Activated naive CD4-positive, alpha-beta T cell treated with Interleukin-2 at 50 U/mL for 16 hours (primary cell): ENCODE results near the gene RPS6KC1.
"Not testable (repeated sequence)": the region's sequence is repeated elsewhere in the genome, so short reads cannot be mapped to it uniquely, and the experiment has no call there.

Source experiments
- DNase-seq: peaks from one replicate; pipeline ENCODE4 v3.0.0-alpha.2; 2020

The RPS6KC1 gene

DNA sequence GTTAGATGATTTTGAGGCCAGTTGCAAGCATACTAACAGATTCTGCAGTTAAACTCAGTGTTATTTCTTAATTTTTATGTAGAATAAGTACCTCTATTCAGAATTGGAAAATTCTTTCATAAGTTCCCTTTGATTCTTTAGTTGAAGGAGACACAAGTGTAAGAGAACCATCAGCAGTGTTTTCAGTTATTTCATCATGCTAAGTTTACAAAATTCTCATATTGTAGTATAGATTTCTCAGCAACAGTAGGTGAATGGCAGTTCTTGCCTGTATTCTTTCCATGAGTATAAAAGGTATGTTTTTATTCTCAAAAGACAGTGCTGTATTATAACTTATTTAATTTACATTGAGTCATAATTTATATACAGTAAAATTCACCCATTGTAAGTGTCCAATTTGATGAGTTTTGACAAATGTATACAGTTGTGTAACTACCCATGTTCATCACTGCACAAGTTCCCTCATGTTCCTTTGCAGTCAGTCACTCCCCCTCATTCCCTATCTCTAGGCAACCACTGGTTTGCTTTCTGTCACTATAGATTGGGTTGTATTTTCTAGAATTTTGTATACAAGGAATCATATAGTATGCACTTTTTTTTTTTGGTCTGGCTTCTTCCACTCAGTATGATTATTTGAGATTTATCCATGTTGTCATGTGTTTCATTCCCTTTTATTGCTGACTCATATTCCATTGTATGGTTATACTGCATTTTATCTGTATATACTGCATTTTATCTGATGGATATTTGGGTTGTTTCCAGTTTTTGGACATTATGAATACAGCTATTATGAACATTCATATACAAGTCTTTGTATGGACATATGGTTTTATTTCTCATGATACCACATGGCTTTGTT, 3.9 kb downstream of the RPS6KC1 start:
- DNase-seq: no peak

DNA sequence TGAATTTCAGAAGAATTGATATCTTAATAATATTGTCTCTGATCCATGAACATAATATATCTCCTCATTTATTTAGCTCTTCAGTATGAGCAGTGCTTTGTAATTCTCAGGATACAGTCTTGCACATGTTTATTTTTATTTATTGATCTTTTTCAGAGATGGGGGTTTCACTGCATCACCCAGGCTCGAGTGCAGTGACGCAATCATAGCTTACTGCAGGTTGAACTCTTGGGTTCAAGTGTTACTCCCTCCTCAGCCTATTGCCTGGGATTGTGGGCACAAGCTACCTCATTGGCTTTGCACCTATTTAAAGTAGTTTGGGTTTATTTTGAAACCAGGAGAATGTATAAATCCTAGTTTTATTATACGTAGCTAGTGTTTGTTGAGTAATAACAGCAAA, 4.7 kb downstream of the RPS6KC1 start:
- DNase-seq: no peak

DNA sequence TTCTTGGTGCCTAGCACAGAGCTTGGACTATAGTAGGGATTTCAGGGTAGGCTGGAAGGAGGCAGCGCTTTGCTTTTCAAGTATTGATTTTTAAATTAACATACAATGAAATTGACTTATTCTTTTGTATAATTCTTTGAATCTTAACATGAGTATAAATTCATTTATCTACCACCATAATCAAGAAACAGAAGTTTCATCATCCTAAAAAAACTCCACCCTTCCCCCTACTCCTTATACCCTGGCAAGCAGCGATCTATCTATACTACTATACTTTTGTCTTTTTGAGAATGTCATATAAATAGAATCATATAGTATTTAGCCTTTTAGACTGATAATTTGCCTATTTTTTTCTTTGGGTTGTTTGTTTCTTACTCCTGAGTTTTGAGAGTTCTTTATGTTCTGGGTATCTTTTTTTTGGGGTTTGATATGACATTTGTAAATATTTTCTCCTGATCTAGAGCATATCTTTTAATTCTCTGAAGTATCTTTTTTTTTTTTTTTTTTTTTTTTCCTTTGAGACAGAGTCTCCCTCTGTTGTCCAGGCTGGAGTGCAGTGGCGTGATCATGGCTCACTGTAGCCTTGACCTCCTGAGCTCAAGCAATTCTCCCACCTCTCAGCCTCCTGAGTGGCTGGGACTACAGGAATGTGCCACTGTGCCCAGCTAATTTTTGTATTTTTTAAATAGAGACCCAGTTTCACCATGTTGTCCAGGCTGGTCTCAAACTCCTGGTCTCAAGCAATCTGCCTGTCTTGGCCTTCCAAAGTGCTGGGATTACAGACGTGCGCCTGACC, 6.4 kb downstream of the RPS6KC1 start:
- DNase-seq: no peak

DNA sequence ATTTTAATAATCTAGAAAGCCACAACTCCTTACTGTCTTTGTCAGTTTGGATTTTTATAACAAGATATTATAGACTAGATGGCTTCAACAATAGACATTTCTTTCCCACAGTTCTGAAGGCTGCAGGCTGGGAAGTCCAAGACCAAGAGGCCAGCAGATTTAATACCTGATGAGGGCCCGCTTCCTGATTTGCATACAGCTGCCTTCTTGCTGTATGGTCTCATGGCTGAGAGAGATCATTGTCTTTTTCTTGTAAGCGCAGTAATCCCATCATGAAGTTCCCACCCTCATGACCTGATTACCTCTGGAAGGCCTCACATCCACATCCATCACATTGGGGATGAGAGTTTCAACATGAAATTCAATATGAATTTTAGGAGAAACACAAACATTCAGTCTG, 9.8 kb downstream of the RPS6KC1 start:
- DNase-seq: no peak

DNA sequence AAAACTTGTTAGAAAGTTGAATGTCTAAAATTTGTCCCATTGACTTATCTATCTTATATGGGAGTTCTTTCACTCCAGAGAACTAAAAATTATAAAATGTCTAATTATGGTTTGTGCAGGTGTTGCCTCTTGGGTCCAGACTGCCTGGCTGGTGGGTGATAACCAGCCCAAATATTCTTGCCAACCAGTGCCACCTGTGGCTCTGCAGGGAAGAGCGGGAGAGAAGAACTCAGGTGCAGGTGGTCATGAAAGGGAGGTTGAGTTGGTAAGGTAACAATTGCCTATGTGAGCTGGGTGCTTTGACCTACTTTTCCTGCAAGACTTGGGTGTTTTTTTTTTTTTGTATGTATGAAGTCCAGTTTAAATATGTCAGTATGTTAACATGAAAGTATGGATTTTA, 10.2 kb downstream of the RPS6KC1 start:
- DNase-seq: no peak

DNA sequence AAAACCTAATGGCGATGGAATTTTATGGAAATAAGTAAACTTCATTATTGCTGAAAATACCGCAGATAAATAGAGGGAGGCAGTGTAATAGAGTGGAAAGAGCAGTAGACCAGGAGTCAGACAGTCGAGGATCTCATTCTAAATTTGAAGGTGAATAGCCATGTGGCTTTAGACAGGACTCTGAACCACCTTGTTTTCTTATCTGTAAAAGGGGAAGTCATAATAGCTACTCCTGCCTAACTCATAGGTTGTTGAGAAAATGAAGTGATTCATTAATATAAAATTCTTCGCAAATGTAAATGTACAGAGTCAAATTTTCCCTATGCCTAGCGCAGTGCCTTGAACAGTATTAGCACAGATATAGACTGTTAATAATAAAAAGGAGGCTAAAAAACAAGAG, 14.8 kb downstream of the RPS6KC1 start:
- no peak for DNase-seq

DNA sequence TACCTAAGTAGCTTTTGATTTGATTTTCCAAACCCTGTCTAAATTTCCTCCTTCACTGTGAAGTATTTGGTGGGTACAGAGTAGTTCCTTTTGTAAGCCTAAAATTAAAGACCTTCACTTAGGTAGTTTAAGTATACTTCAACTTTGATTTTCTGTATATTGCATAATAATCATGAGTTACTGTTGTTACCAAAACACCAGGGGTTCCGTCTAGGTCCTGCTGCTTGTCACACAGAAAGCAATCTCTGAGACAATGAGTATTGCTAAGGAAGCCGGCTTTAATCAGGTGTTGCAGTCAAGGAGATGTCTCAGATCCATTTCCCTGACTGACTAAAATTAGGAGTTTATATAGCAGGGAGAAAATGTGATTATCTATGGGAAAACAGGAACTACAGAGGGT, 15.3 kb downstream of the RPS6KC1 start:
- no peak for DNase-seq

DNA sequence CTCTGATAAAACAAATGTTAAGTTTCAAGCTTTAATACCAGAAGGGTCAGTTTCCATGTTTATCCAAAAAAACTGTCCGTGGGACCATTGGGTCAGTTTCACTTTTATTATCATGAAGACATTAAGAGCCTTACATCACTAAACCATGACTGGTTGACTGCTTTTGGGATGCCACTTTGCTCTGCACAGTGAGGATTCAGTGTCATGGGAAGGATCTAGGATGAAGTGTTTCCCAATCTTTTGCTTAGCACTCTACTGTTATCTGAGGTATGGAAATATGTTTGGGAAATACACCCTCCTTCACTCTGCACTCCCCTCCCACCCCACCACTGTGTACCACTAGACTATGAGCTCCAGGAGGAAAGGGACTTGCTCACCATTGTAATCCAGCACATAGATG, 16.3 kb downstream of the RPS6KC1 start:
- DNase-seq: no peak

DNA sequence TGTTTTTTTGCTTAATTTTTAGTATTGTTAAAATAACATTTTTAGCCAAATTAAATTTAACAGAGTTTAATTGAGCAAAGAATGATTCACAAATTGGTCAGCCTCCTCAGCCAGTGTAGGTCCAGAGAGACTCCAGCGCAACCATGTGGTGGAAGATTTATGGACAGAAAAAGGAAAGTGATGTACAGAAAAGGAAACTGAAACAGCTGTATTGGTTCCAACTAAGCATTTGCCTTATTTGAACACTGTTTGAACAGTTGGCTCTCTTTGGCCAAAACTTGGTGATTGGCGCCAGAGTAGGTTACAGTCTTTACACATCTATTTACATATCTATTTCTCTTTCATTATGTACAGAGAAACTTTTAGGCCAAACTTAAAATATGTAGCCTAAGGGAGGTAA, 19.4 kb downstream of the RPS6KC1 start:
- no peak for DNase-seq

DNA sequence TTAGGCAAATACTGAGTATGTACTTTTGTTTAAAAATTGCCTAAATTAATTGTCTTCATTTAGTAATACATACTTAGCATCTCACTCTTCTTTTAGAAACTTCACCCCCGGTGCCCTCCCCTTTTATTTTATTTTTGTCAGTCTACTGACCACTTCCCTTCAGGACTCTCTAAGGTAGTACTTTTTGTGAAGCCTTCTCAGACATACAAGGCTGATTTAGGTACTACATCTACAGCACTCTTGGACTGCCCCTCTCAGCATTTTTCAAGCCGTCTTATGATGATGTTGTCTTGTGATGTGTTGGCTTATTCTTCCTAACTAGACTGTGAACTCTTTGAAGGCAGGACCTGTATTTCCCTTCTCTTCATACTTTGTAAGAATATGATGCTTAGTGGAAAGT, 24.7 kb downstream of the RPS6KC1 start:
- DNase-seq: no peak

DNA sequence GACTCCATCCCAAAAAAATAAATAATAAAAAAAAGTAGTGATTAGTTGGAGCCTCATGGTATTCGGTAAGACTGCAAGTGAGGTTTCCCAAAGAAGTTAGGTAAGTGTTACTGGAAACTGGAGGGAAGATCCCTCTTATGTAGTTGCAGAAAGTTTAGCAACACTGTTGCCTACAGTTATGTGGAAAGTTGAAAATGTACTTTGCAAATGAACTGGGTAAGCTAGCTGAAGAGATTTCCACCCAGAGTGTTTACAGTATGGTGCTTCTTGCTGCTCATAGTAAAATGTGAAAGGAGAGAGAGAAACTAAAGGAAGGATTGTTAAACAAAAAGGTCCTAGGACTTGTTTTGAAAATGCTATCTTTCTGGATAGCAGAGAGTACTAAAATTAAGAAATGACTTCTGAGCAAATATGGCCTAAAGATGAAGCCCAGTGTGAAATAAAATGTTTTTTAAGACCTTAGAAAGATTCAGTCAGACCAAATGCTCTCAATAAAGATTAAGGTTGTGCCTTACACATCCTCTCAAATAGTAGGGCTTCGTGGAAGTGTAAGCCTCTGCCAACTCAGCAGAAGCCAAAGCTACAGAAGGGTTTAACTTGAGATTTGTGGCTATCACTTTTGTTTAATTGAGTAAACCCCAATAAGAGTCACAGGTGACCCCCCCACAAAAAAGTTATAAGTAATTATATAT, 31.5 kb downstream of the RPS6KC1 start:
- no peak for DNase-seq

DNA sequence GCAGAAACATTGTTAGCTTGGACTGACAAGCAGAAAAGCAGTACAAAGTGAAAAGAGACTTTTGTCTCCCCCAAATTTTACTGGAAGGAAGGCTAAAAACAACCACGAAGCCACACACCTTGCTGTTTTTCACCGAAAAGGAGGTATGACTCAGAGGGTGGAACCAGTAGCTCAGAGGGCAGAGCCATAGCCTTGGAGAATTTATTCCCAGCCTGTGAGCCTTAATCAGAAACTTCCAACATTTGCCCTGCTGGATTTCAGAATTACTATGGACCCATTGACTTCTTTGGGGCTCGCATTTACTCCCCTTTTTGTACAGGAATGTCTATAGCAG, 32.0 kb downstream of the RPS6KC1 start:
- DNase-seq: no peak

DNA sequence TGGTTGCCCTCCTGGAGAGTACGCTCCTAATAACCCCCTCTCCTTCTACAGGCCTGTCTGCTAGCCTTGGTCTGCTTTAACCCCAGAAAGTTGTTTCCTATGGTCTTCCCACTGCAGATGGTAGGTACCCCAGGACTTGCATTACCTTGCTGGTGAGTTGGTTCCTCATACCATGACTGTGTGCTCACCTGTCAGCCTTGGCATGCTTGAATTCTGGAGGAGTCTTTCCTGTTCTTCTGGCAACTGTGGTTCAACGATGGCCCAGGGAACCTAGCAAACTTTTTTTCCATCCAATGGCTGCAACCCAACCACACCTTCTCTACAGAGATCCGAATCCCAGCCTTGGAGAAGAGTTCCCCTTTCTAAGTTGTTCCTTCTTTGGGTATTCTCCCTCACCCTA, 36.9 kb downstream of the RPS6KC1 start:
- DNase-seq: no peak

DNA sequence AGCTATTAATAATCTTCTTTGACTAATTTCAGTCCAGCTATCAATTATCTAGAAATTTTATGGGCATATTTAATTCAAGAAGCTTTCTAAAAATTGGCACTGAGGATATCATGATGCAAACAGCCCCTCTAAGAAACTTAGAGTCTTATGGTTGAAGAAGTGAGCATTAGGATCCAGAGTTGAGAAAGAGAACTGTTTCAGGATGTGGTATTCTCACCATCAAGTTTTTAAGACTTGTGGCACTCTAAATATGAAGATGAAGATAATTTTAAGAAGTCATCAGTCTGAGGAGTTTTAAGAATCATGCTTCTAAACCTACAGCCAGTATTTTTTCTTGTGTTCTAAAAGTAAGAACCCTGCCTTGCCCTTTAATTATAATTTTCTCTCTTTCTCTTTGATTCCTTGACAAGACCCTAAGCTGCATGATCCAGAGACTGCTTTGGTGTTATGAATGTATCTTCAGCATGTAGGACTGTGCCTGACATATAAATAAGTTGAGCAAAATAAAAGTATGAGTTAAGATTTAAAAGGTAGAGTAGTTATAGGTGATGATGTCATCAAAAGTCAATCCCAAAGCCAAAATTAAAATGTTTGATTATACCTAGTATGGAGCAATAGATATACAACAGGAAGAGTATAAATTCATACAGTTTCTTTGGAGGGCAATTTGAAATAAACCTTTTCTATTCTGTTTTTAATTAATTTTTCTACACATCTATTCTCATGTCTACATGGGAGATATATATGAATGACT, 39.1 kb downstream of the RPS6KC1 start:
- DNase-seq: no peak

DNA sequence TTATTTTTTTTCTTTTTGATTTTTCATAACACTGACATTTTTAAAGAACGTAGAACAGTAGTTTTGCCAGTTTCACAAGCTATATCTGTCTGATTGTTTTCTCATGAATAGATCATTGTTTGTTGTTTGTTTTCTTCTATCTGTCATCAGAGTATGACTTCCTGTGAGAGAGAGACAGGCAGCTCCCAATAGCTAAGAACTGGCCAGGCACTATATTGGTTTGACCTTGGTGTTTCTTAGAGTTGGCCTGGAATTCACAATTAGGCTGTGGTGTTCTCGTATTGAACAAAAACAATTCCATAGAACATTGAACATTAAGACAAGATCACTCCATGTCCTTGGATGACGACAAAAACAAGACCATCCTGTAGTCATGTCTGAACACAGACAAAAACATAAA, 43.4 kb downstream of the RPS6KC1 start:
- DNase-seq: no peak

DNA sequence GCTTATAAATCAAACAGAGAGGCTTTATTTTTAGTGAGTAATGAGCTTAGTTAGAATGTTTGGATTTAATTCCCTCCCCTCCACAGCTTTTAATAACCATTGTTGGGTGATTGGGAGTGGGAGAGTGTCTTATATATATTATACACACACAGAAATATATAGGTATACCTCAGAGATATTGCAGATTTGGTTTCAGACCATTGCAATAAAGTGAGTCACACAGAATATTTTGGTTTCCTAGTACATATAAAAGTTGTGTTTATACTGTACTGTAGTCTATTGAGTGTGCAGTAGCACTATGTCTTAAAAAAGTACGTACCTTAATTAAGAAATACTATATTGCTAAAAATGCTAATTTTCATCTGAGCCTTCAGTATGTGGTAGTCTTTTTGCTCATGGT, 44.4 kb downstream of the RPS6KC1 start:
- no peak for DNase-seq

DNA sequence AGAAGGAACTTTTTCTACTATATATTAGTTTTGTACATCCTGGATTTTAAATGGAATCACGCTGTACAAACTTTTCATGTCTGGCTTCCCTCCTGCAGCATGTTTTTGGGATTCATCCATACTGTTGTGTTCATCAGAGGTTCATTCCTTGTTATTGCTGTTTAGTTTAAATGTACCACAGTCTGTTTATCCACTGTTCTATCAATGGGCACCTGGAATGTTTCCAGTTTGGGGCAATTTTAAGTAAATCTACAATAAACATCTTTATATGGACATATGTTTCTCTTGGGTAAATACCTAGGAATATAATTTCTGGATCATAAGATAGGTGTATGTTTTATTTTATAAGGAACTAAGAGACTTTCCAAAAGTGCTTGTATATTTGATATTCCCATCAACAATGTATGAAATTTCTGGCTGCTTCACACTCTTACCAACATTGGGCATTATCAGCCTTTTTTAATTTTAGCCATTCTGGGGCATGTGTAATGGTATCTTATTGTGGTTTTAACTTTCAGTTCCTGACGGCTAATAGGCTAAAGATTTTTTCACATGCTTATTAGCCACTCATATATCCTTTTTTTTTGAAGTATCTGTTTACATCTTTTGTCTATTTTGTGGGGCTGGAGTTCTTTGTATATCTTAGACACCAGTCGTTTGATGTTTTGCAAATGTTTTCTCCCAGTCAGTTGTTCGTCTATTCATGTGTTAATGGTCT, 48.8 kb downstream of the RPS6KC1 start:
- DNase-seq: no peak

DNA sequence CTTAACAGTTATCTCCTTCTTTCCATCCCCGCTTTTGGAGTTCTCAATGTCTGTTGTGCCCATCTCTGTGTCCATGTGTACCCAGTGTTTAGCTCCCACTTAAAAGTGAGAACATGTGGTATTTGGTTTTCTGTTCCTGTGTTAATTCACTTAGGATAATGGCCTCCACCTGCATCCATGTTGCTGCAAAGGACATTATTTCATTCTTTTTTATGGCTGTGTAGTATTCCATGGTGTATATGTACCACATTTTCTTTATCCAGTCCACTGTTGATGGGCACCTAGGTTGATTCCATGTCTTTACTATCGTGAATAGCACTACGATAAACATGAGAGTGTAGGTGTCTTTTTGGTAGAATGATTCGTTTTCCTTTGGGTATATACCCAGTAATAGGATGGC, 49.5 kb downstream of the RPS6KC1 start:
- DNase-seq: not testable (repeated sequence)

DNA sequence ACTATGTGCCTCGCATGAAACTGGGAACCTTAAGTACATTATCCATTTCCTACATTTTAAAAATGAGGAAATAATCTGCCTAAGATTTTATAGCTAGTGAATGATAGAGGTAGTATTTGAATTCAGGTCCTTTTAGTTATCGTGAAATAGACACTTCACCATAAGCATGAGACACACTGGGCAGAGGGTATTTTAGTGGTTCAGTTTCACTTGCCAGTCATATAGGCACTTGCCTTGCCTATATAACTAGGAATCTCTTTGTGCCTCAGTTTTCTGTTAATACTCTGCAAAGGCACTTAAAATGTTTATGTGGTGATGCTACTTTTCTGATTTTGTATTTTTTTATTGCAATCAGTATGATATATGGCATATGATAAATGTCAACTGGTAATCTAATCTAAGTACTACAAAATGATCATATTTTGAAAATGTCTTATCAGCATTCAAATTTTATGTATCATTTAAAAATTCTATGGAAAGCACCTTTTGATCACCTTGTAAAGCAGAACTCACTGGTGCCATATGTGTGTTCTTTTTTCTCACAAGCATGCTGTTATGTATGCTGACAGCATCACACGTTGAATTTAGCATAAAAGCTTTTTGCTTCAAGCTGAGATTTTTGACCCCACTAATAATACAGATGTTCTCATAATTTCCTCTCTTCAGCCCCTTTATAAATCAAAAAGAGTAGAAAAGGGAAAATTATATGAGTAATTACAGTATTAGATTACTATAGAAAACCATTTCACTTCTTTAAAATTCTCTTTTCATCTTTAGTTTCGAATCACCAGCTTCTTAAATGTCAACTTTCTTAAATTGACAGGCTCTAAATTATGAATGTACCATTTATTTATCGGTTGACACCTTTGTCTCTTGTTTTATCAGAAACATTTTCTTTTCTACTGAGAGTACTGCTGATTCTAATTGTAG, 52.6 kb downstream of the RPS6KC1 start:
- DNase-seq: no peak

DNA sequence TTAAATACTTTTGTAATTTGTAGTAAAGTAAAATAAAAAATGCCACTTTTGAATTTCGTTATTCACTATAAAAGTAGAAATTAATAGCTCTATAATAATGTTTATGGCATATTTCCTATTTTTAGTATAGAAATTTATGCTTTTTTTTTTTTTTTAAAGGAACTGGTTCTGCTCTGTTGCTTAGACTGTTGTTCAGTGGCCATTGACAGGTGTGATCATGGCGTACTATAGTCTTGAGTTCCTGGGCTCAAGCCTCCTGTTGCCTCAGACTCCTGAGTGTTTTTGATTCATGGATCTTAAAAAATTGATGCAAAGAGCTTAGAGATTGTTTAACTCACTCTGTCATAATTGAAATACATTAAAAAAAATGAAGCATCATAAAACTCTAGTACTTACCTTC, 53.6 kb downstream of the RPS6KC1 start:
- DNase-seq: no peak

DNA sequence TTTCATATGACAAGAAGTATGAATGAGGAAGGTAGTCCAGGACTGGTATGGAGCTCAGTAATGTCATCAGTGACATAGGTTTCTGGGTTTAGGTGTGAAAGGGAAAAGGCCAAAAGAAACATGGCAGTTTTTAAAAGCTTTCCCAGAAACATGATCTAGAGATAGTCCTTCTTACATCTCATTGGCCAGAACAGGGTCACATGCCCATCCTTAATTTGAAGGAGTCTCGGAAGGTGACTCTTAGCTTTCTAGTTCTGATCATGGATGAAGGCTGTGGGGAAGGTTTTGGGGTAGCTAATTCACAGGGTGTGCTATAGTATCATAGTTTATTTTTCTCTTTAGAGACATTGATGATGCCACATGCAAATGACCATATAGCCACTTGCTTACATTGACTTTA, 55.3 kb downstream of the RPS6KC1 start:
- no peak for DNase-seq
